HepG2 (cell line): ENCODE data around the gene C4orf46. TPM values are rescaled to one million over a fixed set of nuclear protein-coding genes. Genes with fewer than 3 reads are reported as not detected.

ENCODE experiments used
- AFF4 ChIP-seq: sonication (generic); formaldehyde crosslinking; IDR thresholded peaks from 2 replicates; pipeline ENCODE4 v1.4.0; 2020; ENCODE audit warnings: missing genetic modification reagents
- ASH2L ChIP-seq: fragments of 300-600, 200-600 bp; sonication (generic); IDR thresholded peaks from 2 replicates; pipeline ENCODE4 v1.7.0; 2017; ENCODE audit warnings: low read depth, mild to moderate bottlenecking, moderate library complexity, mixed read lengths, low read length; ENCODE audit not compliant: insufficient read length
- DBP ChIP-seq: sonication (generic); formaldehyde crosslinking; IDR thresholded peaks from 2 replicates; pipeline ENCODE4 v1.4.0; 2020; ENCODE audit warnings: missing genetic modification reagents; ENCODE audit errors: not compliant biosample characterization
- DMAP1 ChIP-seq: IDR thresholded peaks from 2 replicates; pipeline ENCODE4 v1.6.1; 2016
- EZH2 ChIP-seq: conservative IDR thresholded peaks from 2 replicates; pipeline ENCODE4 v1.6.1; 2012; ENCODE audit warnings: mild to moderate bottlenecking, low read depth, low read length, moderate library complexity
- LCORL ChIP-seq, 2 experiments: fragments of 450-650 bp in 1 of 2; sonication (generic) in 1 of 2; formaldehyde crosslinking in 1 of 2; IDR thresholded peaks; 2 replicates each; pipeline versions ENCODE4 v1.5.0 to v1.6.1; 2017 to 2020; ENCODE audit warnings: antibody characterized with exemption in 1 of 2, missing genetic modification reagents in 1 of 2
- MIER3 ChIP-seq: IDR thresholded peaks from 2 replicates; pipeline ENCODE4 v1.6.1; 2016; ENCODE audit warnings: missing compliant biosample characterization, borderline replicate concordance
- NFRKB ChIP-seq: fragments of 450-650 bp; IDR thresholded peaks from 2 replicates; pipeline ENCODE4 v1.6.1; 2017
- POGK ChIP-seq: sonication (generic); formaldehyde crosslinking; conservative IDR thresholded peaks from 2 replicates; pipeline ENCODE4 v1.8.0; 2022; ENCODE audit warnings: mild to moderate bottlenecking, moderate library complexity, missing genetic modification reagents
- SNRNP70 ChIP-seq: fragments of 200-400 bp; formaldehyde crosslinking; IDR thresholded peaks from 2 replicates; pipeline ENCODE4 v1.6.1; 2017; ENCODE audit warnings: mild to moderate bottlenecking, low read depth, low read length, moderate library complexity
- SP4 ChIP-seq: sonication (generic); formaldehyde crosslinking; IDR thresholded peaks from 2 replicates; pipeline ENCODE4 v1.8.1; 2023; ENCODE audit warnings: mild to moderate bottlenecking, missing genetic modification reagents
- TRIM24 ChIP-seq: sonication (generic); formaldehyde crosslinking; IDR thresholded peaks from 2 replicates; pipeline ENCODE4 v1.8.0; 2022; ENCODE audit warnings: mild to moderate bottlenecking, missing genetic modification reagents
- ZFP36 ChIP-seq: fragments of 150-350 bp; IDR thresholded peaks from 2 replicates; pipeline ENCODE4 v1.6.1; 2018; ENCODE audit warnings: borderline replicate concordance, low read length, low read depth; ENCODE audit not compliant: partially characterized antibody
- ZGPAT ChIP-seq: IDR thresholded peaks from 2 replicates; pipeline ENCODE4 v1.6.1; 2016; ENCODE audit warnings: mild to moderate bottlenecking
- ZNF143 ChIP-seq: sonication (generic); formaldehyde crosslinking; IDR thresholded peaks from 2 replicates; pipeline ENCODE4 v1.4.0; 2020; ENCODE audit warnings: missing genetic modification reagents
- ZNF224 ChIP-seq: sonication (generic); formaldehyde crosslinking; IDR thresholded peaks from 2 replicates; pipeline ENCODE4 v1.5.0; 2020; ENCODE audit warnings: mild to moderate bottlenecking, missing genetic modification reagents
- ZNF367 ChIP-seq: sonication (generic); formaldehyde crosslinking; IDR thresholded peaks from 2 replicates; pipeline ENCODE4 v1.4.0; 2020; ENCODE audit warnings: missing genetic modification reagents, borderline replicate concordance
- ZNF543 ChIP-seq: sonication (generic); formaldehyde crosslinking; IDR thresholded peaks from 2 replicates; pipeline ENCODE4 v1.4.0; 2020; ENCODE audit warnings: mild to moderate bottlenecking, missing genetic modification reagents
- ZNF644 ChIP-seq: IDR thresholded peaks from 2 replicates; pipeline ENCODE4 v1.6.1; 2016; ENCODE audit warnings: low read depth
- ZNF724P ChIP-seq: sonication (generic); formaldehyde crosslinking; IDR thresholded peaks from 2 replicates; pipeline ENCODE4 v1.8.0; 2022; ENCODE audit warnings: missing genetic modification reagents, borderline replicate concordance
- ZNF792 ChIP-seq: IDR thresholded peaks from 2 replicates; pipeline ENCODE4 v1.6.1; 2016
- ZSCAN21 ChIP-seq: sonication (generic); formaldehyde crosslinking; IDR thresholded peaks from 2 replicates; pipeline ENCODE4 v1.8.0; 2022; ENCODE audit warnings: mild to moderate bottlenecking, missing genetic modification reagents, moderate library complexity, borderline replicate concordance
- polyA plus RNA-seq, 8 experiments: library from polyadenylated mRNA; depleted of rRNA in 3 of 8; stranded (reverse) in 7 of 8; unstranded in 1 of 8; fragments of >200 nt; fragmentation: Illumina TruSeq in 4 of 8; extraction: Trizol in 4 of 8; gene quantifications; 2 replicates each; pipeline versions ENCODE4 v1.2.1 to v1.2.3, GENCODE V29; 2011 to 2016; ENCODE audit warnings: low read depth in 4 of 8, missing spikeins in 1 of 8, mixed read lengths in 1 of 8; ENCODE audit not compliant: insufficient read depth in 1 of 8
- total RNA-seq, 5 experiments: library from RNA; depleted of rRNA; stranded (reverse); fragments of >200 nt; fragmentation: Illumina TruSeq; extraction: Trizol; gene quantifications; 2 replicates each; pipeline ENCODE4 v1.2.3, GENCODE V29; 2016; ENCODE audit warnings: low read depth in 1 of 5

Gene C4orf46
- total and polyA plus RNA-seq, 2 of the 13 experiments (the other 11 are each of a cell fraction or from before 2014, with no cell fraction given) = 8.5 to 10.4 TPM

- no peak for TF ChIP-seq ZNF724P (CRISPR knock-in tag)
- peak; percentile 90 for TF ChIP-seq ZSCAN21
- peak; percentile 61; the same call in 1 of the 2 replicates for TF ChIP-seq ZNF644 (CRISPR knock-in tag)
- TF ChIP-seq LCORL (IDR thresholded peaks at IDR 0.05) = no peak
- TF ChIP-seq LCORL (CRISPR knock-in tag; IDR thresholded peaks at IDR 0.05) = peak; percentile 78; the same call in 1 of the 2 replicates
- TF ChIP-seq SNRNP70 = no peak
- 0 out of 2 replicates have a peak, but pooled peaks have one; percentile 10 for TF ChIP-seq ZNF367 (CRISPR knock-in tag)
- no peak for TF ChIP-seq NFRKB
- TF ChIP-seq POGK (CRISPR knock-in tag) = peak; percentile 92
- TF ChIP-seq DBP (CRISPR knock-in tag) = peak; percentile 5
- no peak for TF ChIP-seq TRIM24 (CRISPR knock-in tag)
- TF ChIP-seq EZH2 = no peak
- TF ChIP-seq ASH2L = peak; percentile 67
- TF ChIP-seq ZFP36 = no peak
- TF ChIP-seq AFF4 (CRISPR knock-in tag) = no peak
- peak; percentile 74; the same call in 1 of the 2 replicates for TF ChIP-seq MIER3 (CRISPR knock-in tag)
- 0 out of 2 replicates have a peak, but pooled peaks have one; percentile 70 for TF ChIP-seq ZNF224 (CRISPR knock-in tag)
- TF ChIP-seq ZGPAT (CRISPR knock-in tag) = peak; percentile 97
- TF ChIP-seq ZNF143 (CRISPR knock-in tag) = peak; percentile 98
- peak; percentile 64 for TF ChIP-seq SP4 (CRISPR knock-in tag)
- peak; percentile 91 for TF ChIP-seq ZNF792 (CRISPR knock-in tag)
- no peak for TF ChIP-seq ZNF543 (CRISPR knock-in tag)
- TF ChIP-seq DMAP1 = peak; percentile 74; the same call in 1 of the 2 replicates
Measured at GRCh38 chr4:158671915-158672806, 474 bp upstream of the C4orf46 start, which contains the start of gene ETFDH (continued).
